H9 (cell line): ENCODE data around the gene VPS13C. TPM values are rescaled to one million over a fixed set of nuclear protein-coding genes. Genes with fewer than 3 reads are reported as not detected.

Experiments used
- DNase-seq: peaks from one replicate; pipeline ENCODE4 v3.0.0-alpha.2; 2017
- H2AFZ ChIP-seq: one replicate; pipeline ENCODE4 v1.6.1; 2013; ENCODE audit warnings: mild to moderate bottlenecking, low read length, control low read depth, moderate library complexity
- H2AK5ac ChIP-seq: 2 replicates; pipeline ENCODE4 v1.6.1; 2013; ENCODE audit warnings: low read length, control low read depth, mixed read lengths; ENCODE audit not compliant: insufficient read length
- H2BK120ac ChIP-seq: one replicate; pipeline ENCODE4 v1.6.1; 2013; ENCODE audit warnings: low read depth, mild to moderate bottlenecking, low read length, control low read depth, inconsistent platforms; ENCODE audit not compliant: poor library complexity, severe bottlenecking
- H2BK12ac ChIP-seq: 2 replicates; pipeline ENCODE4 v1.6.1; 2013; ENCODE audit warnings: low read length, control low read depth, mixed read lengths, low read depth; ENCODE audit not compliant: insufficient read length
- H2BK15ac ChIP-seq: 2 replicates; pipeline ENCODE4 v1.6.1; 2013; ENCODE audit warnings: low read depth, low read length, control low read depth
- H2BK20ac ChIP-seq: one replicate; pipeline ENCODE4 v1.6.1; 2013; ENCODE audit warnings: low read depth, mild to moderate bottlenecking, low read length, control low read depth, inconsistent platforms; ENCODE audit not compliant: poor library complexity, severe bottlenecking
- H2BK5ac ChIP-seq: 2 replicates; pipeline ENCODE4 v1.6.1; 2013; ENCODE audit warnings: low read length, control low read depth, mixed read lengths; ENCODE audit not compliant: insufficient read length
- H3K14ac ChIP-seq: 2 replicates; pipeline ENCODE4 v1.6.1; 2013; ENCODE audit warnings: low read length, control low read depth; ENCODE audit not compliant: insufficient read depth
- H3K18ac ChIP-seq: 2 replicates; pipeline ENCODE4 v1.6.1; 2013; ENCODE audit warnings: low read depth, mild to moderate bottlenecking, mixed read lengths, low read length, control low read depth; ENCODE audit not compliant: insufficient read length
- H3K23ac ChIP-seq: 2 replicates; pipeline ENCODE4 v1.6.1; 2013; ENCODE audit warnings: low read length, control low read depth, mixed read lengths, low read depth; ENCODE audit not compliant: insufficient read length
- H3K23me2 ChIP-seq: 2 replicates; pipeline ENCODE4 v1.6.1; 2013; ENCODE audit warnings: low read depth, mild to moderate bottlenecking, mixed read lengths, low read length, control low read depth; ENCODE audit not compliant: insufficient read length, poor library complexity, severe bottlenecking
- H3K27ac ChIP-seq: 2 replicates; pipeline ENCODE4 v1.5.1; 2013; ENCODE audit warnings: low read length, control low read depth, mixed read lengths, low read depth; ENCODE audit not compliant: insufficient read length
- H3K27me3 ChIP-seq: 2 replicates; pipeline ENCODE4 v1.6.1; 2013; ENCODE audit warnings: low read length, control low read depth, inconsistent platforms; ENCODE audit not compliant: insufficient read depth
- H3K4ac ChIP-seq: 2 replicates; pipeline ENCODE4 v1.6.1; 2013; ENCODE audit warnings: low read depth, mild to moderate bottlenecking, control low read depth, inconsistent platforms, low read length, moderate library complexity
- H3K4me1 ChIP-seq: 2 replicates; pipeline ENCODE4 v1.6.1; 2013; ENCODE audit warnings: low read length, control low read depth, inconsistent platforms; ENCODE audit not compliant: insufficient read depth
- H3K4me2 ChIP-seq: 2 replicates; pipeline ENCODE4 v1.6.1; 2013; ENCODE audit warnings: low read length, control low read depth, mixed read lengths; ENCODE audit not compliant: insufficient read length, insufficient read depth
- H3K56ac ChIP-seq: 2 replicates; pipeline ENCODE4 v1.6.1; 2013; ENCODE audit warnings: low read depth, mild to moderate bottlenecking, mixed read lengths, low read length, control low read depth; ENCODE audit not compliant: insufficient read length
- H3K79me1 ChIP-seq: 2 replicates; pipeline ENCODE4 v1.6.1; 2013; ENCODE audit warnings: low read depth, mild to moderate bottlenecking, moderate library complexity, low read length, control low read depth, inconsistent platforms; ENCODE audit not compliant: insufficient read depth, poor library complexity, severe bottlenecking
- H3K79me2 ChIP-seq: 2 replicates; pipeline ENCODE4 v1.6.1; 2013; ENCODE audit warnings: low read length, control low read depth, inconsistent platforms; ENCODE audit not compliant: insufficient read depth
- H3K9ac ChIP-seq: 2 replicates; pipeline ENCODE4 v1.6.1; 2013; ENCODE audit warnings: low read length, control low read depth, mixed read lengths; ENCODE audit not compliant: insufficient read length; ENCODE audit errors: extremely low read depth
- H3K9me3 ChIP-seq: one replicate; pipeline ENCODE4 v1.6.1; 2013; ENCODE audit warnings: low read depth, low read length, inconsistent platforms; ENCODE audit not compliant: control insufficient read depth
- H3T11ph ChIP-seq: one replicate; pipeline ENCODE4 v1.6.1; 2013; ENCODE audit warnings: mild to moderate bottlenecking, low read length, control low read depth, inconsistent platforms
- H4K20me1 ChIP-seq: one replicate; pipeline ENCODE4 v1.6.1; 2013; ENCODE audit not compliant: control insufficient read depth, insufficient read length, insufficient read depth
- H4K5ac ChIP-seq: 2 replicates; pipeline ENCODE4 v1.6.1; 2013; ENCODE audit warnings: low read depth, mild to moderate bottlenecking, mixed read lengths, low read length, control low read depth; ENCODE audit not compliant: insufficient read length
- H4K8ac ChIP-seq: replicated peaks from 2 replicates; pipeline ENCODE4 v1.6.1; 2013; ENCODE audit warnings: low read length, control low read depth, mixed read lengths, low read depth; ENCODE audit not compliant: insufficient read length
- H4K91ac ChIP-seq: 2 replicates; pipeline ENCODE4 v1.6.1; 2013; ENCODE audit warnings: low read depth, mild to moderate bottlenecking, moderate library complexity, mixed read lengths, low read length, control low read depth; ENCODE audit not compliant: insufficient read length
- H3K27ac Mint-ChIP-seq, 3 experiments: 2 replicates in 2 of 3; 3 replicates in 1 of 3; pipeline ENCODE4 v1.8.0; 2020 to 2021; ENCODE audit warnings: mixed read lengths in 3 of 3, mild to moderate bottlenecking in 1 of 3, moderate library complexity in 1 of 3
- H3K27me3 Mint-ChIP-seq: 2 replicates; pipeline ENCODE4 v1.8.0; 2021; ENCODE audit warnings: low read depth, mild to moderate bottlenecking, moderate library complexity, mixed read lengths
- H3K36me3 Mint-ChIP-seq, 3 experiments: 2 replicates in 2 of 3; 3 replicates in 1 of 3; pipeline ENCODE4 v1.8.0; 2020 to 2021; ENCODE audit warnings: low read depth in 3 of 3, mixed read lengths in 3 of 3; ENCODE audit not compliant: insufficient read depth in 1 of 3
- H3K4me1 Mint-ChIP-seq, 2 experiments: 2 replicates each; pipeline ENCODE4 v1.8.0; 2020; ENCODE audit warnings: mixed read lengths in 2 of 2
- H3K4me3 Mint-ChIP-seq, 2 experiments: 2 replicates in 1 of 2; 3 replicates in 1 of 2; pipeline ENCODE4 v1.8.0; 2020 to 2021; ENCODE audit warnings: mild to moderate bottlenecking in 2 of 2, mixed read lengths in 2 of 2, moderate library complexity in 1 of 2
- H3K9me3 Mint-ChIP-seq, 2 experiments: 2 replicates in 1 of 2; 3 replicates in 1 of 2; pipeline ENCODE4 v1.8.0; 2020; ENCODE audit warnings: mild to moderate bottlenecking in 2 of 2, mixed read lengths in 2 of 2, moderate library complexity in 1 of 2
- CTCF ChIP-seq: fragments of 200-600 bp; sonication (generic); conservative IDR thresholded peaks from 3 replicates; pipeline ENCODE4 v1.8.0; 2021; ENCODE audit warnings: antibody characterized with exemption, mild to moderate bottlenecking
- WGBS: extraction: QIAGEN DNeasy Blood & Tissue Kit; methylation state at CpG from one replicate; pipeline ENCODE4 v1.1.7; 2013; ENCODE audit warnings: missing lambda C conversion rate, low lambda C conversion rate, mixed read lengths; ENCODE audit not compliant: insufficient read length; ENCODE audit errors: extremely low coverage; 5-methylcytosine and 5-hydroxymethylcytosine counted together
- total RNA-seq: library from RNA; stranded (reverse); gene quantifications from 2 replicates; pipeline ENCODE4 v1.2.1, GENCODE V29; 2021

VPS13C gene
- total RNA-seq, 1 experiment from 2014 or later = 14.2 TPM

GRCh38 chr15:62068810-62069167 lies 8.5 kb upstream of the VPS13C start:
- Histone ChIP-seq H3K4ac (no peak overlapping the region), H2BK15ac (no peak overlapping the region), H2BK120ac (no peak overlapping the region), H2BK5ac (no peak overlapping the region), H3K23me2 (peaks cover 17% of the 10 kb centered on the region), H3K14ac (no peak overlapping the region), H4K91ac (no peak overlapping the region), H3K23ac (no peak overlapping the region), H2AFZ (no peak overlapping the region), H3K56ac (no peak overlapping the region), H3T11ph (no peak overlapping the region), H3K18ac (no peak overlapping the region), H3K27ac (no peak overlapping the region), H4K8ac (no peak overlapping the region), H3K9me3 (no peaks in the 10 kb centered on the region), H2AK5ac (no peak overlapping the region), H3K79me1 (no peaks in the 10 kb centered on the region), H4K20me1 (no peaks in the 10 kb centered on the region), H2BK20ac (no peak overlapping the region), H3K79me2 (no peaks in the 10 kb centered on the region), H2BK12ac (no peak overlapping the region), H3K4me2 (no peak overlapping the region), H4K5ac (no peak overlapping the region), H3K27me3 (peaks cover 18% of the 10 kb centered on the region), H3K9ac (no peak overlapping the region), H3K4me1 (no peaks in the 10 kb centered on the region; the same call in 1 of the 2 replicates)
- TF ChIP-seq CTCF = no peak
- no CpG with 5 or more reads among the region's 4 CpGs for WGBS
- H3K4me3 Mint-ChIP-seq = peak overlapping the region; percentile 40 to 74; a peak in 4 of 5 replicates
- H3K9me3 Mint-ChIP-seq = no peaks in the 10 kb centered on the region; a peak in 1 of 5 replicates
- H3K27me3 Mint-ChIP-seq = peaks cover 62% of the 10 kb centered on the region
- no peak for DNase-seq
- peaks cover 16 to 18% of the 10 kb centered on the region in 2 experiments for H3K4me1 Mint-ChIP-seq
- H3K36me3 Mint-ChIP-seq = no peaks in the 10 kb centered on the region
- H3K27ac Mint-ChIP-seq = no peak overlapping the region
